ENCODE data around the gene CTSD.
"Not testable (repeated sequence)": the region's sequence is repeated elsewhere in the genome, so short reads cannot be mapped to it uniquely, and the experiment has no call there.

The CTSD gene

GRCh38 chr11:1763796-1764661 is at the start of gene CTSD:
Gene CTSD (minus strand): TSS chr11:1763927. CDS start chr11:1763859, 68 bp downstream.
- peak; percentile 72 for DNase-seq (ENCODE audit: low read depth)

GRCh38 chr11:1813356-1813755 is 49.6 kb upstream of the CTSD start:
- DNase-seq (ENCODE audit: low read depth), result not testable (repeated sequence)

GRCh38 chr11:1812801-1813200 is 49.1 kb upstream of the CTSD start:
- no peak for DNase-seq (ENCODE audit: low read depth)

GRCh38 chr11:1812274-1812673 is 48.5 kb upstream of the CTSD start:
- DNase-seq (ENCODE audit: low read depth), result no peak

- DNase-seq (ENCODE audit: low read depth), result no peak
These were observed 47.0 kb upstream of the CTSD start for GRCh38 chr11:1810761-1811160.

GRCh38 chr11:1807264-1807995 is 43.7 kb upstream of the CTSD start:
- no peak for DNase-seq (ENCODE audit: low read depth)

GRCh38 chr11:1805525-1805924 is 41.8 kb upstream of the CTSD start:
- no peak for DNase-seq (ENCODE audit: low read depth)

GRCh38 chr11:1803835-1804519 is 40.2 kb upstream of the CTSD start:
- not testable (repeated sequence) for DNase-seq (ENCODE audit: low read depth)

GRCh38 chr11:1803246-1803645 is 39.5 kb upstream of the CTSD start:
- DNase-seq (ENCODE audit: low read depth), result no peak

- no peak for DNase-seq (ENCODE audit: low read depth)
These were observed 33.8 kb upstream of the CTSD start for GRCh38 chr11:1797391-1798125.

GRCh38 chr11:1796413-1797011 is 32.8 kb upstream of the CTSD start:
- no peak for DNase-seq (ENCODE audit: low read depth)

- no peak for DNase-seq (ENCODE audit: low read depth)
These were observed 29.4 kb upstream of the CTSD start for GRCh38 chr11:1793081-1793480.

GRCh38 chr11:1792461-1792860 is 28.7 kb upstream of the CTSD start:
- DNase-seq (ENCODE audit: low read depth), result no peak

GRCh38 chr11:1791912-1792311 is 28.2 kb upstream of the CTSD start:
- DNase-seq (ENCODE audit: low read depth), result no peak

GRCh38 chr11:1786466-1786865 is 22.7 kb upstream of the CTSD start:
- no peak for DNase-seq (ENCODE audit: low read depth)

- no peak for DNase-seq (ENCODE audit: low read depth)
These were observed 22.2 kb upstream of the CTSD start for GRCh38 chr11:1785749-1786413.

- DNase-seq (ENCODE audit: low read depth), result no peak
These were observed 21.3 kb upstream of the CTSD start for GRCh38 chr11:1784761-1785650.

- no peak for DNase-seq (ENCODE audit: low read depth)
These were observed 20.2 kb upstream of the CTSD start for GRCh38 chr11:1783725-1784529.
